Measurements from ENCODE around the gene TEX11.

DNA sequence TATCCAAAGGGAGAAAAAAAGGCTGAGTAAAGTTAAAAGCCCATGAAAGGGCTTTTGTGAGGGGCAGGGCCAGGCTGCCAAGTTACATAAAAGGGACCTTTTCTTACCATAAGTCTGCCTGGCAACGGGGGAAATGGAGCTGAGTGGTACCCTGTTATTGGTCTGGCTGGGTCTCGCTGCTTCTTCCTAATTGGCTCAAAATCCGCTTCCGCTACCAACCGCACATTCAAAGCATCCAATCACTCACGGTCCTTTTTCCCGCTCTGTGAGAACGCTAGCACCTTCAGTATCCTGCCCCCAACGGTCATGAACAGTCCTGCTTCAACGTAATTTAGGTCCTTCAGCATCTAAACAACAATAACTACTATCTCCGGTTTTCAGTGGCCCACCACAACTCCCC, 611 bp downstream of the TEX11 start:
- TF ChIP-seq, protein P1, sequence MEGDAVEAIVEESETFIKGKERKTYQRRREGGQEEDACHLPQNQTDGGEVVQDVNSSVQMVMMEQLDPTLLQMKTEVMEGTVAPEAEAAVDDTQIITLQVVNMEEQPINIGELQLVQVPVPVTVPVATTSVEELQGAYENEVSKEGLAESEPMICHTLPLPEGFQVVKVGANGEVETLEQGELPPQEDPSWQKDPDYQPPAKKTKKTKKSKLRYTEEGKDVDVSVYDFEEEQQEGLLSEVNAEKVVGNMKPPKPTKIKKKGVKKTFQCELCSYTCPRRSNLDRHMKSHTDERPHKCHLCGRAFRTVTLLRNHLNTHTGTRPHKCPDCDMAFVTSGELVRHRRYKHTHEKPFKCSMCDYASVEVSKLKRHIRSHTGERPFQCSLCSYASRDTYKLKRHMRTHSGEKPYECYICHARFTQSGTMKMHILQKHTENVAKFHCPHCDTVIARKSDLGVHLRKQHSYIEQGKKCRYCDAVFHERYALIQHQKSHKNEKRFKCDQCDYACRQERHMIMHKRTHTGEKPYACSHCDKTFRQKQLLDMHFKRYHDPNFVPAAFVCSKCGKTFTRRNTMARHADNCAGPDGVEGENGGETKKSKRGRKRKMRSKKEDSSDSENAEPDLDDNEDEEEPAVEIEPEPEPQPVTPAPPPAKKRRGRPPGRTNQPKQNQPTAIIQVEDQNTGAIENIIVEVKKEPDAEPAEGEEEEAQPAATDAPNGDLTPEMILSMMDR (IDR thresholded peaks at IDR 0.05), result no peak
- TF ChIP-seq POLR2A (IDR thresholded peaks at IDR 0.05), result no peak
